K562 (cell line): ENCODE measurements around the gene HSD17B8. TPM values are rescaled to one million over a fixed set of nuclear protein-coding genes. Genes with fewer than 3 reads are reported as not detected.
A peak's percentile ranks its signal among the peaks of the same experiment; 100 is the strongest.

Source experiments
- BCOR ChIP-seq: fragments of 450-650 bp; IDR thresholded peaks from 2 replicates; pipeline ENCODE4 v1.6.1; 2016
- CBFA2T2 ChIP-seq: fragments of 450-650 bp; conservative IDR thresholded peaks from 2 replicates; pipeline ENCODE4 v1.6.1; 2017; ENCODE audit warnings: mild to moderate bottlenecking
- CBFA2T3 ChIP-seq: fragments of 450-650 bp; IDR thresholded peaks from 2 replicates; pipeline ENCODE4 v1.6.1; 2017
- CBX2 ChIP-seq: fragments of 200-600 bp; sonication (generic); IDR thresholded peaks from one replicate; pipeline ENCODE4 v1.6.1; 2012; ENCODE audit warnings: mild to moderate bottlenecking, low read length, inconsistent platforms; ENCODE audit not compliant: insufficient read depth, poor library complexity, severe bottlenecking
- ESRRB ChIP-seq: fragments of 250-450 bp; sonication (Bioruptor Pico); IDR thresholded peaks from 2 replicates; pipeline ENCODE4 v1.5.0; 2020; ENCODE audit warnings: mild to moderate bottlenecking, moderate library complexity, borderline replicate concordance
- HNRNPUL1 ChIP-seq: fragments of 200-400 bp; formaldehyde crosslinking; IDR thresholded peaks from 2 replicates; pipeline ENCODE4 v1.6.1; 2017; ENCODE audit warnings: low read length
- KAT7 ChIP-seq: sonication (generic); formaldehyde crosslinking; IDR thresholded peaks from 2 replicates; pipeline ENCODE4 v1.8.0; 2022; ENCODE audit warnings: missing genetic modification reagents, mild to moderate bottlenecking, borderline replicate concordance
- LEF1 ChIP-seq: fragments of 450-650 bp; IDR thresholded peaks from 2 replicates; pipeline ENCODE4 v1.6.1; 2016; ENCODE audit warnings: mild to moderate bottlenecking
- MEF2A ChIP-seq: IDR thresholded peaks from 2 replicates; pipeline ENCODE4 v1.6.1; 2011; ENCODE audit warnings: low read depth, mild to moderate bottlenecking, low read length, moderate library complexity; ENCODE audit not compliant: control insufficient read depth
- MTA3 ChIP-seq: fragments of 450-650 bp; formaldehyde crosslinking; IDR thresholded peaks from 2 replicates; pipeline ENCODE4 v1.6.1; 2017; ENCODE audit warnings: mild to moderate bottlenecking, borderline replicate concordance
- PHF20 ChIP-seq: fragments of 450-650 bp; IDR thresholded peaks from 2 replicates; pipeline ENCODE4 v1.6.1; 2018; ENCODE audit not compliant: partially characterized antibody
- POLR2G ChIP-seq: fragments of 200-400 bp; formaldehyde crosslinking; IDR thresholded peaks from 2 replicates; pipeline ENCODE4 v1.6.1; 2017; ENCODE audit warnings: low read depth, mild to moderate bottlenecking, antibody characterized with exemption, low read length, moderate library complexity
- POU5F1 ChIP-seq: fragments of 150-350 bp; IDR thresholded peaks from 2 replicates; pipeline ENCODE4 v1.6.1; 2014; ENCODE audit warnings: borderline replicate concordance, low read length, low read depth, mild to moderate bottlenecking; ENCODE audit not compliant: partially characterized antibody
- SAFB2 ChIP-seq: fragments of 200-400 bp; formaldehyde crosslinking; IDR thresholded peaks from 2 replicates; pipeline ENCODE4 v1.6.1; 2018; ENCODE audit warnings: borderline replicate concordance, low read length, low read depth, moderate library complexity; ENCODE audit not compliant: severe bottlenecking
- SRSF3 ChIP-seq: fragments of 200-400 bp; formaldehyde crosslinking; IDR thresholded peaks from 2 replicates; pipeline ENCODE4 v1.6.1; 2016; ENCODE audit warnings: mild to moderate bottlenecking, low read length, moderate library complexity; ENCODE audit not compliant: insufficient read depth
- TAF15 ChIP-seq: fragments of 200-400 bp; formaldehyde crosslinking; IDR thresholded peaks from 2 replicates; pipeline ENCODE4 v1.6.1; 2017; ENCODE audit warnings: mild to moderate bottlenecking, low read depth, low read length, moderate library complexity
- ZBTB8A ChIP-seq: fragments of 450-650 bp; IDR thresholded peaks from 2 replicates; pipeline ENCODE4 v1.6.1; 2018; ENCODE audit warnings: mild to moderate bottlenecking, moderate library complexity; ENCODE audit not compliant: partially characterized antibody
- ZC3H8 ChIP-seq: fragments of 450-650 bp; IDR thresholded peaks from 2 replicates; pipeline ENCODE4 v1.6.1; 2017
- ZFX ChIP-seq: sonication (generic); formaldehyde crosslinking; IDR thresholded peaks from 2 replicates; pipeline ENCODE4 v1.8.0; 2022; ENCODE audit warnings: mild to moderate bottlenecking, missing genetic modification reagents, moderate library complexity
- ZNF274 ChIP-seq: IDR thresholded peaks from 2 replicates; pipeline ENCODE4 v1.6.1; 2011; ENCODE audit warnings: low read depth, mild to moderate bottlenecking, low read length, moderate library complexity, borderline replicate concordance
- ZNF583 ChIP-seq: fragments of 250-450 bp; sonication (Bioruptor Pico); IDR thresholded peaks from 2 replicates; pipeline ENCODE4 v1.4.0; 2020
- ZNF785 ChIP-seq: fragments of 250-450 bp; sonication (Bioruptor Pico); IDR thresholded peaks from 2 replicates; pipeline ENCODE4 v1.4.0; 2020; ENCODE audit warnings: mild to moderate bottlenecking
- polyA plus RNA-seq, 8 experiments: library from polyadenylated mRNA; depleted of rRNA in 4 of 8; stranded (reverse) in 5 of 8; unstranded in 3 of 8; fragments of >200 nt; fragmentation: Nextera tagmentation in 2 of 8; fragmentation: Illumina TruSeq in 1 of 8; extraction: Ambion mirVana in 2 of 8; extraction: Trizol in 1 of 8; gene quantifications; 2 replicates each; pipeline versions ENCODE4 v1.2.1 to v1.2.3, GENCODE V29; 2011 to 2014; ENCODE audit warnings: inconsistent platforms in 1 of 8, missing spikeins in 1 of 8
- total RNA-seq, 7 experiments: library from RNA; depleted of rRNA in 6 of 7; stranded (reverse); fragments of >200 nt in 6 of 7; fragmentation: Illumina TruSeq in 2 of 7; extraction: Trizol in 2 of 7; gene quantifications; 2 replicates each; pipeline versions ENCODE4 v1.2.1 to v1.2.3, GENCODE V29; 2011 to 2021; ENCODE audit warnings: low replicate concordance in 1 of 7
- TF ChIP-seq, protein P1 (sequence below): sonication (generic); formaldehyde crosslinking; IDR thresholded peaks from 2 replicates; pipeline ENCODE4 v1.8.0; 2022; ENCODE audit warnings: mild to moderate bottlenecking, low read depth, missing genetic modification reagents
- TF ChIP-seq, protein P2 (sequence below): sonication (generic); formaldehyde crosslinking; IDR thresholded peaks from 2 replicates; pipeline ENCODE4 v1.8.1; 2022; ENCODE audit warnings: missing genetic modification reagents
- TF ChIP-seq, protein P3 (sequence below): fragments of 250-450 bp; sonication (Bioruptor Pico); IDR thresholded peaks from 2 replicates; pipeline ENCODE4 v1.8.0; 2021; ENCODE audit warnings: mild to moderate bottlenecking, moderate library complexity

HSD17B8 gene
- total and polyA plus RNA-seq, 9 of the 15 experiments (the other 6 are each of a cell fraction or from before 2014, with no cell fraction given): 3.7 to 35.2 (median 14.2) TPM

DNA sequence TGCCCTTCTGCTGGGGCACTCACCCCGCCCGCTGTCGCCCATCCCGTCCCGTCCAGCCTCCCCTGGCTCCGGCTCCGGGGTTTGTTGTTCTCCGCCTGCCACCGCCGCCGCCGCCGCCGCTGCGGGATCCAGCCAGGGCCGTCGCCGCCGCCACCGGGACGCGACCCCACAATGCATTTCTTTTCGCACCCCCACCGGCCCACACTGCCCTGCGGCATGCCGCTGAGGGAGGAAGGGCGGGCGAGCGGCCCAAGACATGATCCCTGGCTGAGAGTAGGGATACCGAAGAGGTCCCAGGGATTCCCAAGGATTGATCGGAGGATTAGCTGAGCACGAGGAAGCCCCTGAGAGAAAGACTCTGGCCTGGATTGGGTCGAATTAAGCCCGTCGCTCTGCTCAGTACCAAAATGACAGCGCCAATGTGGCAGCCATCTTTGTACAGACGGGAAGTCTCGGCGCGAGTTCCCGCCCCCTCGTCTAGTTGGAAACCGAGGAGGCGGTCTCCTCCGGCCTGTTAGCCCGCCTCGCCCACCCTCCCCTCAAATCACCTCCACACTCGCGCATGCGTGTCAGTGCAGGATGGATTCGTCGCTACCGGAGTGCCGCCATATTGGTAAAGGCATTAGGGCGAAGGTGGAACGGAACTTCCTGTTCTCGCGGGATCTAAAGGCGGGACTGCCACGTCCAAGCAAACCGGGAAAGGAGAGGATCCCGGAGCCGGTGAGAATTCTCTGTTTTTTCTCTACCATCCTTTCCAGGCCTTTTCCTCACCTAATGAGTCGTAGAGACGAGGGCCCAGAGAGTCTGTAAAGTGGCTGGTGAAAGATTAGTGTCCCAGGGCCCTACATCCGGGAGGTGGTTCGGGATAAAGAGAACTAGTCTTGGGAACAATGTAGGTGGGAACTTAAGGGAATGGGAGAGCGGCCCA, 4.0 kb upstream of the HSD17B8 start, which contains the start of the genes RXRB and SLC39A7 (continued):
- TF ChIP-seq, protein P1, sequence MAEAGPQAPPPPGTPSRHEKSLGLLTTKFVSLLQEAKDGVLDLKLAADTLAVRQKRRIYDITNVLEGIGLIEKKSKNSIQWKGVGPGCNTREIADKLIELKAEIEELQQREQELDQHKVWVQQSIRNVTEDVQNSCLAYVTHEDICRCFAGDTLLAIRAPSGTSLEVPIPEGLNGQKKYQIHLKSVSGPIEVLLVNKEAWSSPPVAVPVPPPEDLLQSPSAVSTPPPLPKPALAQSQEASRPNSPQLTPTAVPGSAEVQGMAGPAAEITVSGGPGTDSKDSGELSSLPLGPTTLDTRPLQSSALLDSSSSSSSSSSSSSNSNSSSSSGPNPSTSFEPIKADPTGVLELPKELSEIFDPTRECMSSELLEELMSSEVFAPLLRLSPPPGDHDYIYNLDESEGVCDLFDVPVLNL: no peak
- TF ChIP-seq CBFA2T2 (no peak), CBFA2T3 (0 out of 2 replicates have a peak, but pooled peaks have one; percentile 34), ZNF274 (no peak), ZFX (CRISPR knock-in tag) (peak; percentile 77), CBX2 (no peak), BCOR (0 out of 2 replicates have a peak, but pooled peaks have one; percentile 14), POLR2G (peak; percentile 98), POU5F1 (peak; percentile 62), HNRNPUL1 (no peak), LEF1 (no peak), KAT7 (CRISPR knock-in tag) (peak; percentile 10; the same call in 1 of the 2 replicates), MTA3 (peak; percentile 84), TAF15 (no peak), PHF20 (peak; percentile 87), MEF2A (no peak), ZNF785 (CRISPR knock-in tag) (no peak), ZNF583 (CRISPR knock-in tag) (peak; percentile 79; the same call in 1 of the 2 replicates), SAFB2 (no peak), SRSF3 (0 out of 2 replicates have a peak, but pooled peaks have one; percentile 30), ESRRB (CRISPR knock-in tag) (no peak), ZC3H8 (no peak), ZBTB8A (no peak)
- TF ChIP-seq, protein P2, sequence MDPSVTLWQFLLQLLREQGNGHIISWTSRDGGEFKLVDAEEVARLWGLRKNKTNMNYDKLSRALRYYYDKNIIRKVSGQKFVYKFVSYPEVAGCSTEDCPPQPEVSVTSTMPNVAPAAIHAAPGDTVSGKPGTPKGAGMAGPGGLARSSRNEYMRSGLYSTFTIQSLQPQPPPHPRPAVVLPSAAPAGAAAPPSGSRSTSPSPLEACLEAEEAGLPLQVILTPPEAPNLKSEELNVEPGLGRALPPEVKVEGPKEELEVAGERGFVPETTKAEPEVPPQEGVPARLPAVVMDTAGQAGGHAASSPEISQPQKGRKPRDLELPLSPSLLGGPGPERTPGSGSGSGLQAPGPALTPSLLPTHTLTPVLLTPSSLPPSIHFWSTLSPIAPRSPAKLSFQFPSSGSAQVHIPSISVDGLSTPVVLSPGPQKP: no peak
- TF ChIP-seq, protein P3, sequence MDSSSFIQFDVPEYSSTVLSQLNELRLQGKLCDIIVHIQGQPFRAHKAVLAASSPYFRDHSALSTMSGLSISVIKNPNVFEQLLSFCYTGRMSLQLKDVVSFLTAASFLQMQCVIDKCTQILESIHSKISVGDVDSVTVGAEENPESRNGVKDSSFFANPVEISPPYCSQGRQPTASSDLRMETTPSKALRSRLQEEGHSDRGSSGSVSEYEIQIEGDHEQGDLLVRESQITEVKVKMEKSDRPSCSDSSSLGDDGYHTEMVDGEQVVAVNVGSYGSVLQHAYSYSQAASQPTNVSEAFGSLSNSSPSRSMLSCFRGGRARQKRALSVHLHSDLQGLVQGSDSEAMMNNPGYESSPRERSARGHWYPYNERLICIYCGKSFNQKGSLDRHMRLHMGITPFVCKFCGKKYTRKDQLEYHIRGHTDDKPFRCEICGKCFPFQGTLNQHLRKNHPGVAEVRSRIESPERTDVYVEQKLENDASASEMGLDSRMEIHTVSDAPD (CRISPR knock-in tag): no peak
